GM18867 (cell line): Measurements from ENCODE around the gene FAM118A.
A peak's percentile ranks its signal among the peaks of the same experiment; 100 is the strongest.
"Not testable (repeated sequence)": the region's sequence is repeated elsewhere in the genome, so short reads cannot be mapped to it uniquely, and the experiment has no call there.

Experiments used
- ATAC-seq: cut with Tn5 transposase; IDR thresholded peaks from one replicate; pipeline ENCODE4 v1.9.1; 2021; ENCODE audit warnings: mild to moderate bottlenecking, moderate library complexity; ENCODE audit not compliant: unreplicated experiment

The FAM118A gene

GRCh38 chr22:45309422-45310227 lies at the start of gene FAM118A:
TSS of gene FAM118A (plus strand) at chr22:45309934. CDS start at chr22:45322380, 12,446 bp downstream.
- peak; percentile 82 for ATAC-seq

- ATAC-seq: not testable (repeated sequence)
These were observed 49.4 kb upstream of the FAM118A start for GRCh38 chr22:45260395-45260759.

GRCh38 chr22:45261407-45262088 lies 48.2 kb upstream of the FAM118A start:
- no peak for ATAC-seq

GRCh38 chr22:45262195-45262930 lies 47.4 kb upstream of the FAM118A start:
- no peak for ATAC-seq

GRCh38 chr22:45262931-45263462 lies 46.7 kb upstream of the FAM118A start:
- peak; percentile 26 for ATAC-seq

- ATAC-seq: peak; percentile 72
These were observed 46.1 kb upstream of the FAM118A start for GRCh38 chr22:45263463-45264269.

GRCh38 chr22:45265535-45265934 lies 44.2 kb upstream of the FAM118A start:
- ATAC-seq: no peak

- ATAC-seq: no peak
These were observed 41.4 kb upstream of the FAM118A start for GRCh38 chr22:45268167-45268957.

GRCh38 chr22:45268958-45269844 lies 40.5 kb upstream of the FAM118A start:
- ATAC-seq: peak; percentile 74

GRCh38 chr22:45270095-45271020 lies 39.4 kb upstream of the FAM118A start:
- no peak for ATAC-seq

- no peak for ATAC-seq
These were observed 38.0 kb upstream of the FAM118A start for GRCh38 chr22:45271667-45272201.

- no peak for ATAC-seq
These were observed 37.2 kb upstream of the FAM118A start for GRCh38 chr22:45272498-45272897.

- no peak for ATAC-seq
These were observed 36.2 kb upstream of the FAM118A start for GRCh38 chr22:45273452-45274075.

- ATAC-seq: no peak
These were observed 33.1 kb upstream of the FAM118A start for GRCh38 chr22:45276507-45277105.

- not testable (repeated sequence) for ATAC-seq
These were observed 32.0 kb upstream of the FAM118A start for GRCh38 chr22:45277720-45278119.

GRCh38 chr22:45278125-45278524 lies 31.6 kb upstream of the FAM118A start:
- no peak for ATAC-seq
